HepG2 (cell line): ENCODE data around the gene C11orf58. TPM values are rescaled to one million over a fixed set of nuclear protein-coding genes. Genes with fewer than 3 reads are reported as not detected.

ENCODE experiments used
- ATF1 ChIP-seq: IDR thresholded peaks from 2 replicates; pipeline ENCODE4 v1.6.1; 2016; ENCODE audit warnings: mild to moderate bottlenecking, control low read depth
- BRD4 ChIP-seq: sonication (generic); formaldehyde crosslinking; IDR thresholded peaks from 2 replicates; pipeline ENCODE4 v1.4.0; 2020; ENCODE audit warnings: missing genetic modification reagents
- DPF2 ChIP-seq: sonication (generic); formaldehyde crosslinking; IDR thresholded peaks from 2 replicates; pipeline ENCODE4 v1.4.0; 2020; ENCODE audit warnings: mild to moderate bottlenecking, low read depth, missing genetic modification reagents, borderline replicate concordance
- EHMT2 ChIP-seq: fragments of 200-600 bp; sonication (generic); IDR thresholded peaks from 2 replicates; pipeline ENCODE4 v1.7.0; 2017; ENCODE audit warnings: antibody characterized with exemption, low read depth, low read length, borderline replicate concordance
- HIVEP1 ChIP-seq: sonication (generic); formaldehyde crosslinking; IDR thresholded peaks from 2 replicates; pipeline ENCODE4 v1.4.0; 2020; ENCODE audit warnings: mild to moderate bottlenecking, missing genetic modification reagents
- JUN ChIP-seq: sonication (generic); formaldehyde crosslinking; IDR thresholded peaks from 2 replicates; pipeline ENCODE4 v1.4.0; 2020; ENCODE audit warnings: mild to moderate bottlenecking, missing genetic modification reagents
- KMT2A ChIP-seq: sonication (generic); formaldehyde crosslinking; IDR thresholded peaks from 2 replicates; pipeline ENCODE4 v1.4.0; 2020; ENCODE audit warnings: missing genetic modification reagents
- ONECUT2 ChIP-seq: sonication (generic); formaldehyde crosslinking; IDR thresholded peaks from 2 replicates; pipeline ENCODE4 v1.4.0; 2020; ENCODE audit warnings: missing genetic modification reagents
- PHF8 ChIP-seq: sonication (generic); formaldehyde crosslinking; IDR thresholded peaks from 2 replicates; pipeline ENCODE4 v1.5.0; 2020; ENCODE audit warnings: missing genetic modification reagents
- SIN3A ChIP-seq: IDR thresholded peaks from 2 replicates; pipeline ENCODE4 v1.6.1; 2011; ENCODE audit warnings: low read depth, mild to moderate bottlenecking, control low read depth, low read length, borderline replicate concordance
- SNAI1 ChIP-seq: sonication (generic); formaldehyde crosslinking; IDR thresholded peaks from 2 replicates; pipeline ENCODE4 v1.5.0; 2020; ENCODE audit warnings: mild to moderate bottlenecking, missing genetic modification reagents, borderline replicate concordance
- ZBTB43 ChIP-seq: sonication (generic); formaldehyde crosslinking; conservative IDR thresholded peaks from 2 replicates; pipeline ENCODE4 v1.4.0; 2020; ENCODE audit warnings: missing genetic modification reagents
- ZNF253 ChIP-seq: sonication (generic); formaldehyde crosslinking; IDR thresholded peaks from 2 replicates; pipeline ENCODE4 v1.8.0; 2022; ENCODE audit warnings: mild to moderate bottlenecking, missing genetic modification reagents, borderline replicate concordance
- ZNF569 ChIP-seq: sonication (generic); formaldehyde crosslinking; IDR thresholded peaks from 2 replicates; pipeline ENCODE4 v1.5.0; 2020; ENCODE audit warnings: mild to moderate bottlenecking, missing genetic modification reagents, moderate library complexity, borderline replicate concordance
- ZNF609 ChIP-seq: sonication (generic); formaldehyde crosslinking; IDR thresholded peaks from 2 replicates; pipeline ENCODE4 v1.4.0; 2020; ENCODE audit warnings: mild to moderate bottlenecking, missing genetic modification reagents, borderline replicate concordance
- ZNF768 ChIP-seq: sonication (generic); formaldehyde crosslinking; IDR thresholded peaks from 2 replicates; pipeline ENCODE4 v1.4.0; 2020; ENCODE audit warnings: missing genetic modification reagents
- ZSCAN9 ChIP-seq: IDR thresholded peaks from 2 replicates; pipeline ENCODE4 v1.6.1; 2016; ENCODE audit warnings: borderline replicate concordance
- polyA plus RNA-seq, 8 experiments: library from polyadenylated mRNA; depleted of rRNA in 3 of 8; stranded (reverse) in 7 of 8; unstranded in 1 of 8; fragments of >200 nt; fragmentation: Illumina TruSeq in 4 of 8; extraction: Trizol in 4 of 8; gene quantifications; 2 replicates each; pipeline versions ENCODE4 v1.2.1 to v1.2.3, GENCODE V29; 2011 to 2016; ENCODE audit warnings: low read depth in 4 of 8, missing spikeins in 1 of 8, mixed read lengths in 1 of 8; ENCODE audit not compliant: insufficient read depth in 1 of 8
- total RNA-seq, 5 experiments: library from RNA; depleted of rRNA; stranded (reverse); fragments of >200 nt; fragmentation: Illumina TruSeq; extraction: Trizol; gene quantifications; 2 replicates each; pipeline ENCODE4 v1.2.3, GENCODE V29; 2016; ENCODE audit warnings: low read depth in 1 of 5
- TF ChIP-seq, protein P1 (sequence below): sonication (generic); formaldehyde crosslinking; IDR thresholded peaks from 2 replicates; pipeline ENCODE4 v1.4.0; 2020; ENCODE audit warnings: missing genetic modification reagents, low read depth, mild to moderate bottlenecking, borderline replicate concordance
- TF ChIP-seq, protein P2 (sequence below): sonication (generic); formaldehyde crosslinking; IDR thresholded peaks from 2 replicates; pipeline ENCODE4 v1.4.0; 2020; ENCODE audit warnings: missing genetic modification reagents, mild to moderate bottlenecking, borderline replicate concordance

The C11orf58 gene
- total and polyA plus RNA-seq, 2 of the 13 experiments (the other 11 are each of a cell fraction or from before 2014, with no cell fraction given) = 83.8 to 167 TPM

DNA sequence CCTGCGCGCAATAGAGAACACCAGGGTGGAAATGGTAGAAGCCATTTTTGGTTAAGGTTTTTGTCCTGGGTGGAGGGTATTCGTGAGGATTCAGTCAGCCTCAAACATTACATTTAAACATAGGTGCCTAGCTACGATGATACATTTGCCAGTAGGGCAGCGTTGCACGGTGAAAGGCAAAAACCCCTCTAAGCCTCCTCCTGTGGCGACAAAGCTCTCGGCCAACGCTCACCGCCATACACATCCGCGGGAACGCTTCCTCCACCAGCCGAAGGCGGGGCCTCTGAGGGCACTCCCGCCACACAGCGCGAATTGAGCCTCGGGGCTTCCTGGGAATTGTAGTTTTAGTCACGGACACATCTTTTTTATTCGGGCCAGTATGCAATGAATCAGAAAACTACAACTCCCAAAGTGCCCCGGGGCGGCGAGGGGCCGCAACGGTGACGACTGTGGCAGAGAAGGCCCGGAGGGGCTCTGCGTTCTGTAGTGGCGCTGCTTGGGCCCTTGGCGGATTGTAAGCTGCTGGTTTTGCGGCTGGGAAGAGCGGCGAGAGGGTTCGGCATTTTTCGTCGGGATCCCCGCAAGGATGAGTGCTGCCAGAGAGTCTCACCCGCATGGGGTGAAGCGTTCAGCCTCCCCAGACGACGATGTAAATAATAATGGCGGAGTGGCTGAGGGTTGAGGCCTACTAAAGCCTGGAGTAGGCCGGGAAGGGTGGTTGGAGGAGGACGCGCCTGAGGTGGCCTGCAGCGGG lies at the start of gene C11orf58 (continued):
- peak; percentile 80; the same call in 1 of the 2 replicates for TF ChIP-seq ZNF253
- TF ChIP-seq EHMT2 = 0 out of 2 replicates have a peak, but pooled peaks have one; percentile 27
- peak; percentile 95 for TF ChIP-seq ATF1 (CRISPR knock-in tag)
- TF ChIP-seq JUN (CRISPR knock-in tag) = 0 out of 2 replicates have a peak, but pooled peaks have one; percentile 41
- peak; percentile 70; the same call in 1 of the 2 replicates for TF ChIP-seq HIVEP1
- TF ChIP-seq BRD4 = peak; percentile 79; the same call in 1 of the 2 replicates
- TF ChIP-seq ZSCAN9 (CRISPR knock-in tag) = peak; percentile 53
- TF ChIP-seq DPF2 (CRISPR knock-in tag) = no peak
- peak; percentile 47; the same call in 1 of the 2 replicates for TF ChIP-seq ZBTB43
- TF ChIP-seq, protein P1, sequence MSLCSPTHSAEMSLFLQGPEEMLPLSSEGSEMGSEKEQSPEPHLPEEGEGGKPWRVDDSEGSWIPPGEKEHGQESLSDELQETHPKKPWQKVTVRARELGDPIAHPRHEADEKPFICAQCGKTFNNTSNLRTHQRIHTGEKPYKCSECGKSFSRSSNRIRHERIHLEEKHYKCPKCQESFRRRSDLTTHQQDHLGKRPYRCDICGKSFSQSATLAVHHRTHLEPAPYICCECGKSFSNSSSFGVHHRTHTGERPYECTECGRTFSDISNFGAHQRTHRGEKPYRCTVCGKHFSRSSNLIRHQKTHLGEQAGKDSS (CRISPR knock-in tag) = peak; percentile 51; the same call in 1 of the 2 replicates
- peak; percentile 100 for TF ChIP-seq PHF8 (CRISPR knock-in tag)
- peak; percentile 67; the same call in 1 of the 2 replicates for TF ChIP-seq SIN3A
- peak; percentile 91; the same call in 1 of the 2 replicates for TF ChIP-seq SNAI1 (CRISPR knock-in tag)
- TF ChIP-seq ZNF569 = 0 out of 2 replicates have a peak, but pooled peaks have one; percentile 55
- TF ChIP-seq ONECUT2 (CRISPR knock-in tag) = no peak
- peak; percentile 90 for TF ChIP-seq KMT2A
- 0 out of 2 replicates have a peak, but pooled peaks have one; percentile 23 for TF ChIP-seq ZNF609 (CRISPR knock-in tag)
- TF ChIP-seq, protein P2, sequence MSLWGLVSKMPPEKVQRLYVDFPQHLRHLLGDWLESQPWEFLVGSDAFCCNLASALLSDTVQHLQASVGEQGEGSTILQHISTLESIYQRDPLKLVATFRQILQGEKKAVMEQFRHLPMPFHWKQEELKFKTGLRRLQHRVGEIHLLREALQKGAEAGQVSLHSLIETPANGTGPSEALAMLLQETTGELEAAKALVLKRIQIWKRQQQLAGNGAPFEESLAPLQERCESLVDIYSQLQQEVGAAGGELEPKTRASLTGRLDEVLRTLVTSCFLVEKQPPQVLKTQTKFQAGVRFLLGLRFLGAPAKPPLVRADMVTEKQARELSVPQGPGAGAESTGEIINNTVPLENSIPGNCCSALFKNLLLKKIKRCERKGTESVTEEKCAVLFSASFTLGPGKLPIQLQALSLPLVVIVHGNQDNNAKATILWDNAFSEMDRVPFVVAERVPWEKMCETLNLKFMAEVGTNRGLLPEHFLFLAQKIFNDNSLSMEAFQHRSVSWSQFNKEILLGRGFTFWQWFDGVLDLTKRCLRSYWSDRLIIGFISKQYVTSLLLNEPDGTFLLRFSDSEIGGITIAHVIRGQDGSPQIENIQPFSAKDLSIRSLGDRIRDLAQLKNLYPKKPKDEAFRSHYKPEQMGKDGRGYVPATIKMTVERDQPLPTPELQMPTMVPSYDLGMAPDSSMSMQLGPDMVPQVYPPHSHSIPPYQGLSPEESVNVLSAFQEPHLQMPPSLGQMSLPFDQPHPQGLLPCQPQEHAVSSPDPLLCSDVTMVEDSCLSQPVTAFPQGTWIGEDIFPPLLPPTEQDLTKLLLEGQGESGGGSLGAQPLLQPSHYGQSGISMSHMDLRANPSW (CRISPR knock-in tag) = 0 out of 2 replicates have a peak, but pooled peaks have one; percentile 68
- peak; percentile 51; the same call in 1 of the 2 replicates for TF ChIP-seq ZNF768 (CRISPR knock-in tag)
